RWPE1 (cell line): ENCODE measurements around the gene PRMT3.
"Not testable (repeated sequence)": the region's sequence is repeated elsewhere in the genome, so short reads cannot be mapped to it uniquely, and the experiment has no call there.

Source experiments
- CTCF ChIA-PET: fragments of 350-600 bp; sonication (Branson Sonifier 250); formaldehyde crosslinking; extraction: SDS; loops from one replicate; lab custom pipeline; 2021; lab: Yijun Ruan, JAX
- POLR2A ChIA-PET: fragments of 400-600 bp; formaldehyde crosslinking; extraction: SDS; loops from one replicate; lab custom pipeline; 2020; ENCODE audit warnings: antibody characterized with exemption; ENCODE audit not compliant: low non-redundant PET; lab: Yijun Ruan, JAX
- DNase-seq: peaks from one replicate; pipeline ENCODE4 v3.0.0; 2012; ENCODE audit warnings: low spot score
- H3K27ac ChIP-seq: fragments of 450-650 bp; 2 replicates; pipeline ENCODE4 v1.5.1; 2017
- CTCF ChIP-seq: fragments of 450-650 bp; conservative IDR thresholded peaks from 2 replicates; pipeline ENCODE4 v1.5.1; 2017; ENCODE audit warnings: low read depth, mild to moderate bottlenecking

Gene PRMT3

GRCh38 chr11:20551096-20551495 is 163.6 kb downstream of the PRMT3 start:
- ChIA-PET POLR2A (no interaction called here), CTCF (interaction anchor here (0.6 kb wide), 1 partner anchor 13 kb away, joined by 3 read pairs; no protein-coding TSS in a partner anchor)
- no peak for TF ChIP-seq CTCF
- no peak overlapping the region for H3K27ac ChIP-seq
- no peak for DNase-seq

- ChIA-PET POLR2A (no interaction called here), CTCF (interaction anchor here (0.6 kb wide), 1 partner anchor 18 kb away, joined by 3 read pairs; no protein-coding TSS in a partner anchor)
- TF ChIP-seq CTCF: no peak
- no peak overlapping the region for H3K27ac ChIP-seq
- DNase-seq: no peak
Observed at GRCh38 chr11:20555783-20556182, 168.3 kb downstream of the PRMT3 start.

- CTCF ChIA-PET, POLR2A ChIA-PET, H3K27ac ChIP-seq: not testable (repeated sequence)
Observed at GRCh38 chr11:20556396-20556795, 168.9 kb downstream of the PRMT3 start.

GRCh38 chr11:20558741-20559140 is 171.2 kb downstream of the PRMT3 start:
- ChIA-PET CTCF (interaction anchor here (0.7 kb wide), 1 partner anchor 352 kb away, joined by 3 read pairs; no protein-coding TSS in a partner anchor), POLR2A (no interaction called here)
- DNase-seq: no peak
- TF ChIP-seq CTCF: no peak
- H3K27ac ChIP-seq: no peak overlapping the region

More at GRCh38 chr11:20556396-20556795, 168.9 kb downstream of the PRMT3 start:
- not testable (repeated sequence) for DNase-seq
